Measurements from ENCODE around the gene KDM4B. TPM values are rescaled to one million over a fixed set of nuclear protein-coding genes. Genes with fewer than 3 reads are reported as not detected.
A peak's percentile ranks its signal among the peaks of the same experiment; 100 is the strongest.
"Not testable (repeated sequence)": the region's sequence is repeated elsewhere in the genome, so short reads cannot be mapped to it uniquely, and the experiment has no call there.

KDM4B gene
- total and polyA plus RNA-seq, 4 experiments from 2014 or later, result 3.2 to 50.4 (median 29.9) TPM

DNA sequence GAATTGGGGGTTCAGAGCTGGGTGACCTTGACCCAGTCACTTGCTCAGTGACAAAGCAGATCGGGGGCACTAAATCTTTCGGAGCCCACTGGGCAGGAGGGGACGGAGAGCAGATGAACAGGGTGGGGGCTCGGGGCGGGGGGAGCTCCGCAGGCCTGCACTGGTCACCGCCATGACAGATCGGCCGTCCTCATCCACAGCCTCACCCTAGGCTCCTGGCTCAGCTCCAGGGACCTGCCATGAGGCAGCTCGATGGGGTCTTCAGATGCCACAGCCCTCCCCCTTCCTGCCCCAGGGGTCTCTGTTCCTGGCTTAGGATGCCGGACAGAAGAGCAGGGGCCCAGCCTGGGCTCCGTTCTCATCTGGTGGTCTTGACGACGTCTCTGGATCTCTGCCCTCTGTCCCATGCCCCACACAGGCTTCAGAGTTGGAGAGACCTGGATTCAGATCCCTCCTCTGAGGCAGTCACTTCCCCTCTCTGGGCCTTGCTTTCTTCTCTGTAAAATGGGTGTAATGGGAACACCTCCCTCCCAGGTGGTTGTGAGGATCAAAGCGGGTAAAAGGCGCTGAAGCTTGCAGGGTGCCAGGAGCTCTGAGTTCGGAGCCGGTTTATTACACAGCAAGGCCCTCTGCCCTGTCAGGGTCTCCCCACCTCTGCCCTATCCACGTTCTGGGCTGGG is 3.0 kb downstream of the KDM4B start:
- Mint-ChIP-seq H3K27me3 (no peaks in the 10 kb centered on the region), H3K4me3 (peak overlapping the region in 6 of 8 donors; percentile 31 to 96 (median 70)), H3K4me1 (peaks cover 32 to 49% (median 39%) of the 10 kb centered on the region in 4 donors), H3K36me3 (peaks cover 1 to 12% of the 10 kb centered on the region in 2 donors), H3K27ac (peak overlapping the region in 2 of 7 donors; percentile 94 to 97), H3K9me3 (no peaks in the 10 kb centered on the region)
- ChIA-PET POLR2A (ENCODE audit: partially characterized antibody) (interaction anchor here (0.6 to 5.1 kb wide), 3 partner anchors 29 to 80 kb away, joined by 3 to 113 read pairs (median 4); no protein-coding TSS in a partner anchor), CTCF (ENCODE audit: partially characterized antibody) (interaction anchor here (0.8 kb wide), 1 partner anchor 13 kb away, joined by 4 read pairs; no protein-coding TSS in a partner anchor)
- no peaks in the 10 kb centered on the region for H3K27me3 ChIP-seq (ENCODE audit: insufficient read depth, low read length)
- peaks cover 37% of the 10 kb centered on the region for H3K4me1 ChIP-seq (ENCODE audit: insufficient read depth, low read length)
- H3K4me3 ChIP-seq (ENCODE audit: low read length in 2 of 2), result no peak overlapping the region
- H3K36me3 ChIP-seq (ENCODE audit: insufficient read depth, low read length), result no peaks in the 10 kb centered on the region
- no peaks in the 10 kb centered on the region for H3K9me3 ChIP-seq (ENCODE audit: control insufficient read depth in 1 of 2, low read length in 2 of 2)
- DNase-seq, result no peak
- H3K27ac ChIP-seq (ENCODE audit: low read depth, low read length), result no peak overlapping the region
- intact Hi-C loops (cut with micrococcal nuclease), result no loop called here

DNA sequence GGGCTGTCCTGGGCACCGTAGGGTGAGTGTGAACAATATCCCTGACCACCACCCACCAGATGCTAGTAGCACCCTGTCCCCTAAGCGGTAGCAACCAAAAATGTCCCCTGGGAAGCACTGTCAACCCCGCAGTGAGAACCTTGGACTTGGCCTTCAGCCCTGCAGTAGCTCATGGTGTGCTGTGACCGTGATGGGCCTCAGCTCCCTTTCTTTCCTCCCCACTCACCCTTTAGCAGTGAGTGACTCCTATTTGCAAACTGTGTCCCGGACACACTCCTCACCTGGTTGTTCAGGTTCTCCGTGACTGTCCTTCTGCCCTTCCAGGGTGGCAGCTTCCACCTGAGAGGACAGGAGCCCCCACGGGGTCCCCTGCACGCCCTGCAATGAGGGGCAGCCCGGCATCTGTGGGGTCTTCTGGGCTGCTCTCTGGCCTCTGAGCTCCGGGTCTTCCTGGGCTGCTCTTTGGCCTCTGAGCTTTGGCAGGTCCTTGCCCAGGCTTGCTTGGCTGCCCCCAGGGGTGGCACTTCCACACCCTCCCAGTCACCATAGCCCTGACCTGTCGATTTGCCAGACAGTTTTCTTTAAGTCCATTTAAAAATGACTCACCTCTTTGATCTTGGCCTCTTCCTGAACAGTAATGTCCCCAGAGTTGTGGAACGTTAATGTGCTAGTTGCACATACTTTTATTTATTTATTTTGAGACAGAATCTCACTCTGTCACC is 3.8 kb downstream of the KDM4B start:
- Mint-ChIP-seq H3K27me3 (no peaks in the 10 kb centered on the region), H3K27ac (peak overlapping the region in 2 of 7 donors; percentile 41 to 50), H3K4me1 (peaks cover 33 to 54% (median 39%) of the 10 kb centered on the region in 4 donors), H3K9me3 (no peaks in the 10 kb centered on the region), H3K36me3 (peaks cover 7 to 17% of the 10 kb centered on the region in 2 donors), H3K4me3 (peak overlapping the region in 2 of 8 donors; percentile 13 to 43)
- Histone ChIP-seq H3K9me3 (ENCODE audit: control insufficient read depth in 1 of 2, low read length in 2 of 2) (no peaks in the 10 kb centered on the region), H3K36me3 (ENCODE audit: insufficient read depth, low read length) (no peaks in the 10 kb centered on the region), H3K27me3 (ENCODE audit: insufficient read depth, low read length) (no peaks in the 10 kb centered on the region), H3K27ac (ENCODE audit: low read depth, low read length) (no peak overlapping the region), H3K4me1 (ENCODE audit: insufficient read depth, low read length) (peaks cover 37% of the 10 kb centered on the region), H3K4me3 (ENCODE audit: low read length in 2 of 2) (no peak overlapping the region)
- POLR2A ChIA-PET (ENCODE audit: partially characterized antibody), result interaction anchor here (0.6 to 5.1 kb wide), 2 partner anchors 58 to 81 kb away, joined by 4 to 113 read pairs; no protein-coding TSS in a partner anchor
- CTCF ChIA-PET (ENCODE audit: partially characterized antibody), result interaction anchor here (1.1 kb wide), 1 partner anchor 100 kb away, joined by 3 read pairs; no protein-coding TSS in a partner anchor
- DNase-seq, result no peak
- intact Hi-C loops (cut with micrococcal nuclease), result no loop called here

DNA sequence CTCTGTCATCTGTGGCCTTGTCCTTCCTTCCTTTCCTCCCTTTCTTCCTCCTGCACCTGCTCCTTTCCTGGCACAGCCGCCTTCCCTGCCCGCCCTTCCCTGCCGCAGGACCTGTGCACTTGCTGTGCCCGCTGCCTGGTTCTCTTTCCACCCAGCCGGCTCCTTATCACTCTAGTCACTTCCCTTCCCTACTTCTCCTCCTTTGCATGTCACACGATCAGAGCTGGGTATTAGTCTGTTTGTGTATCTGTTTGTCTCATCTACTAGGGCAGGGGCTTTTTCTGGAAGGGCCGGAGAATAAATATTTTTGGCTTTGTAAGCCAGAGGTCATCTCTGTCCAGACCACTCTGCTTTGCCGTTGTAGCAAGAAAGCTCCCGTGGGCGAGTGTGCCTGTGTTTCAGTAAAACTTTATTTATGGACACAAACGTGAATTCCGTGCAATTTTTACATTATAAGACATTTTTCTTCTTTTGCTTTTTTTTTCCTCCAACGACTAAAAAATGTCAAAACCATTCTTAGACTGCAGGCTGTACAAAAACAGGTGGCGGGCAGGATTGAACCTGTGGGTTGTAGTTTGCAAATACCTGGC is 6.1 kb downstream of the KDM4B start:
- Histone ChIP-seq H3K4me3 (ENCODE audit: low read length in 2 of 2) (no peak overlapping the region), H3K27me3 (ENCODE audit: insufficient read depth, low read length) (no peaks in the 10 kb centered on the region), H3K4me1 (ENCODE audit: insufficient read depth, low read length) (peaks cover 24% of the 10 kb centered on the region), H3K9me3 (ENCODE audit: control insufficient read depth in 1 of 2, low read length in 2 of 2) (no peaks in the 10 kb centered on the region), H3K27ac (ENCODE audit: low read depth, low read length) (no peak overlapping the region), H3K36me3 (ENCODE audit: insufficient read depth, low read length) (no peaks in the 10 kb centered on the region)
- ChIA-PET CTCF (ENCODE audit: partially characterized antibody) (interaction anchor here (0.7 kb wide), 1 partner anchor 165 kb away, joined by 3 read pairs; no protein-coding TSS in a partner anchor), POLR2A (ENCODE audit: partially characterized antibody) (no interaction called here)
- no peaks in the 10 kb centered on the region for H3K27me3 Mint-ChIP-seq
- H3K36me3 Mint-ChIP-seq, result peaks cover 7 to 13% of the 10 kb centered on the region in 2 donors
- H3K4me3 Mint-ChIP-seq, result no peak overlapping the region
- intact Hi-C loops (cut with micrococcal nuclease), result no loop called here
- peaks cover 30 to 48% (median 36%) of the 10 kb centered on the region in 4 donors for H3K4me1 Mint-ChIP-seq
- peak overlapping the region in 2 of 7 donors; percentile 8 to 48 for H3K27ac Mint-ChIP-seq
- no peaks in the 10 kb centered on the region for H3K9me3 Mint-ChIP-seq
- no peak for DNase-seq

DNA sequence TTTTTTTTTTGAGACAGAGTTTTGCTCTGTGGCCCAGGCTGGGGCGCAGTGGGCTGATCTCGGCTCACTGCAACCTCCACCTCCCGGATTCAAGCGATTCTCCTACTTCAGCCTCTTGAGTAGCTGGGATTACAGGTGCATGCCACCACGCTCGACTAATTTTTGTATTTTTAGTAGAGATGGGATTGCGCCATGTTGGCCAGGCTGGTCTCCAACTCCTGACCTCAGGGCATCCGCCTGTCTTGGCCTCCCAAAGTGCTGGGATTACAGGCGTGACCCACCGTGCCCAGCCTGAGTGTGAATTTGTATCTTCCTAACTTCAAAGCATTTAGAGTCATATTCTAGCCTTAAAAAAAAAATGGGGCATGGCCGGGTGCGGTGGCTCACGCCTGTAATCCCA is 6.7 kb downstream of the KDM4B start:
- H3K27me3 Mint-ChIP-seq; H3K9me3 ChIP-seq (ENCODE audit: control insufficient read depth in 1 of 2, low read length in 2 of 2); H3K27ac Mint-ChIP-seq; DNase-seq; H3K36me3 Mint-ChIP-seq; H3K27ac ChIP-seq (ENCODE audit: low read depth, low read length); H3K27me3 ChIP-seq (ENCODE audit: insufficient read depth, low read length); POLR2A ChIA-PET (ENCODE audit: partially characterized antibody); H3K9me3 Mint-ChIP-seq; H3K4me3 ChIP-seq (ENCODE audit: low read length in 2 of 2); H3K4me3 Mint-ChIP-seq; intact Hi-C loops (cut with micrococcal nuclease); H3K36me3 ChIP-seq (ENCODE audit: insufficient read depth, low read length): not testable (repeated sequence)
- peaks cover 18% of the 10 kb centered on the region for H3K4me1 ChIP-seq (ENCODE audit: insufficient read depth, low read length)
- CTCF ChIA-PET (ENCODE audit: partially characterized antibody), result interaction anchor here (0.7 kb wide), 2 partner anchors 166 to 306 kb away, joined by 3 read pairs; partner anchors contain the start of gene MYDGF
- H3K4me1 Mint-ChIP-seq, result peaks cover 26 to 43% (median 30%) of the 10 kb centered on the region in 4 donors

DNA sequence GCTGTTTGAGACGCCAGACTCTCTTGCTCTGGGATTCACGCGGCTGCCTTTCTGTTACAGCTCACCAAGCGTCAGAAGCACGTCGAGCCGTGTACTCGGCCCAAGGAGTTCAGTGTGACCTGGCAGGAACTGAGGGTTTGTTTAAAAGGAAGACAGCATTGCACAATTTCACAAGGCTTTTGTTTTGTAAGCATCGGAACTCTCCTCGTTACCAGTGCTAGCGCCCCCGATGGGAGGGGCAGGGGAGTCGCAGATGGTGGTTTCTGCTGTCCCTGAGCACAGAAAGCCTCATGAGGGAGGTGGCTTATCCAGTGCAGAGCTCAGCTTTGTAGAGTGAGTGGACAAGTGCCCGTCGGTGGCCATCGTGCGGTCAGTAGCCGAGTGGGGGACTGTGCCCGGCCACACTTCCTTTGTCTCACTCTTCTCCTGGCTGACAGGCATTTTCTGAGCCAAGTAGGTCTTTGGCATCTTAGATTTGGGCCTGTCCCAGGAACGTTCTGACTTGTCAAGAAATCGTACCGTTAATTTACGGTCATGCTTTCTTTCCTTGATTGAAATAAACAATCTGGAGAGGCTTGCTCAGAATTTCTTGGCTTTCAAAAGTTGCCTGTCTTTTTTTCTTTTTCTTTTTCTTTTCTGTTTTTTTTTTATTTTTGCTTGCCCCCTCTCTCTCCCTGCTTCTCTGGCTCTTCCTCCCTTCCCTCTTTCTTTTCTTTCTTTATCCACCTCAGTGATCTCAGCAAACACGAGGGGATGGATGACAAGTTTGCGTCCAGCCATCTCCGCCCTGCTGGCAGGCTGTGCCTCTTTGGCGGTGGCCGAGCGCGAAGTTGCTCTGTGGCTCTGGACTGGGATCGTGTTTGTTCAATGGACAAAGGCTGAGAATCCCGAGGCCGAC is 7.7 kb downstream of the KDM4B start:
- H3K4me1 ChIP-seq (ENCODE audit: insufficient read depth, low read length), result peaks cover 7% of the 10 kb centered on the region
- no peak overlapping the region for H3K27ac ChIP-seq (ENCODE audit: low read depth, low read length)

DNA sequence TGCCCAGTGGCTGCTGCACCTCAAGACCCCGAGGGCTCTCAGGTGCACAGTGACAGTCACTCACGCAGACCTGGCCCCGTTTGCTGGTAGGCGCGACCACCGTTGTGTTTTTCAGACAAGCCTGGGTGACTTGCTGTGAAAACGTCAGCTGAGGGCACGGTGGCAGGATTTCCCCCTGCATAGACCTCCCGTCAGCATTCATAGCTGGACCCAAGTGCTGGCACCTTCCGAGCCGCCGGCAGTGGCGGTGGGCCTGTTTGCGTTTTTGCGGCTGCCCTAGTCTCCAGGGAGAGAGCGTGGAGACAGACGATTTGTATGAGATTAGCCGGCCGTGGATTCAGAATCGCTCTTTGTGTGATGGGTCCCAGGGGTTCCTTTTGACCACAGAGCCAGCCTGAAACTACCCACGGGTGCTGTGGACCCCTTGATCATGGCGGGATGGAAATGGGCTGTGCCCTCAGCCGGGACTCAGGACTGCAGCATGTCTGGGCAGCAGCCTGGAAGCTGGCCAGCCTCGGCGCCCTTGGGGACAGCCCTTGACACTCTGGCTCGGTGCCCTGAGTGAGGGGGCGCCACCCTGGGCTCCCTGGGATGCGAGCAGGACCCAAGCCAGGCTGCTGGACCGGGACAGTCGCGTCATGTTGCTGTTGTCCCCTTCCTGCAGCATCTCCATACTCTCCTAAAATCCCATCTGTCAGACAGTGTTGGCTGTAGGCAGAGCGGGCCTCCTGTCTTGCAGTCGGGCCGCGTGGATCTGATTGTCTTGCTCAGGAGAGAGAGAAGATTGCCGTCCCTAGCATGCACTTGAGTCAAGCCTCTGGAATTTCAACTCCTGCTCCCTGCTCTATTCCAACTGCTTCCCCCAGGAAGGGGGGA is 8.6 kb downstream of the KDM4B start:
- DNase-seq, result no peak
- ChIA-PET CTCF (ENCODE audit: partially characterized antibody) (no interaction called here), POLR2A (ENCODE audit: partially characterized antibody) (no interaction called here)
- peak overlapping the region in 2 of 8 donors; percentile 10 to 41 for H3K4me3 Mint-ChIP-seq
- Histone ChIP-seq H3K36me3 (ENCODE audit: insufficient read depth, low read length) (no peaks in the 10 kb centered on the region), H3K4me1 (ENCODE audit: insufficient read depth, low read length) (no peaks in the 10 kb centered on the region), H3K4me3 (ENCODE audit: low read length in 2 of 2) (no peak overlapping the region), H3K27ac (ENCODE audit: low read depth, low read length) (no peak overlapping the region), H3K27me3 (ENCODE audit: insufficient read depth, low read length) (no peaks in the 10 kb centered on the region), H3K9me3 (ENCODE audit: control insufficient read depth in 1 of 2, low read length in 2 of 2) (no peaks in the 10 kb centered on the region)
- no peaks in the 10 kb centered on the region for H3K27me3 Mint-ChIP-seq
- no peak overlapping the region for H3K27ac Mint-ChIP-seq
- intact Hi-C loops (cut with micrococcal nuclease), result no loop called here
- peaks cover 12 to 30% (median 18%) of the 10 kb centered on the region in 4 donors for H3K4me1 Mint-ChIP-seq
- H3K36me3 Mint-ChIP-seq, result peaks cover 7% of the 10 kb centered on the region in 2 donors
- H3K9me3 Mint-ChIP-seq, result no peaks in the 10 kb centered on the region

More for the DNA sequence above, 7.7 kb downstream of the KDM4B start:
- H3K27me3 ChIP-seq (ENCODE audit: insufficient read depth, low read length), result no peaks in the 10 kb centered on the region
- H3K4me1 Mint-ChIP-seq, result peaks cover 17 to 35% (median 20%) of the 10 kb centered on the region in 4 donors
- no peak for DNase-seq
- no peaks in the 10 kb centered on the region for H3K9me3 ChIP-seq (ENCODE audit: control insufficient read depth in 1 of 2, low read length in 2 of 2)
- no peaks in the 10 kb centered on the region for H3K36me3 ChIP-seq (ENCODE audit: insufficient read depth, low read length)
- H3K27me3 Mint-ChIP-seq, result no peaks in the 10 kb centered on the region
- ChIA-PET CTCF (ENCODE audit: partially characterized antibody) (no interaction called here), POLR2A (ENCODE audit: partially characterized antibody) (no interaction called here)
- peak overlapping the region in 1 of 7 donors; percentile 85 for H3K27ac Mint-ChIP-seq
- H3K36me3 Mint-ChIP-seq, result peaks cover 7% of the 10 kb centered on the region in 2 donors
- H3K4me3 Mint-ChIP-seq, result peak overlapping the region in 2 of 8 donors; percentile 10 to 41
- intact Hi-C loops (cut with micrococcal nuclease), result no loop called here
- H3K4me3 ChIP-seq (ENCODE audit: low read length in 2 of 2), result no peak overlapping the region
- no peaks in the 10 kb centered on the region for H3K9me3 Mint-ChIP-seq

Data from CD4-positive, alpha-beta memory T cell (primary cell).